ENCODE measurements around the gene IKZF2. TPM values are rescaled to one million over a fixed set of nuclear protein-coding genes. Genes with fewer than 3 reads are reported as not detected.

The IKZF2 gene
- total and polyA plus RNA-seq, 9 of the 15 experiments (the other 6 are each of a cell fraction or from before 2014, with no cell fraction given): 0.04 to 0.54 (median 0.22) TPM

- BruUV-seq (replicated peaks): no TSS peak
- H3K9me3 ChIP-seq (replicated peaks; ENCODE audit: control insufficient read depth, insufficient read depth, low read depth, low read length): no peaks in the 10 kb centered on the region
- H4K20me1 ChIP-seq (replicated peaks; ENCODE audit: control insufficient read depth, insufficient read depth, low read length): no peaks in the 10 kb centered on the region
- in situ Hi-C loops (cut with MboI): no loop called here
- no peak for FAIRE-seq
- H3K4me2 ChIP-seq (ENCODE audit: insufficient read depth, low read length): no peak overlapping the region
- no peak for ATAC-seq
- intact Hi-C loops (cut with micrococcal nuclease): no loop called here
- WGBS (ENCODE audit: insufficient coverage, low coverage, missing lambda C conversion rate): 3% methylated on average over 4 of the region's 4 CpGs
- ChIA-PET CTCF (ENCODE audit: low intra/inter-chr PET ratio) (no interaction called here), POLR2A (no interaction called here)
- H3K27ac ChIP-seq (ENCODE audit: extremely low read depth, low read depth, low read length): no peak overlapping the region
- no peaks in the 10 kb centered on the region for H3K36me3 ChIP-seq (ENCODE audit: control insufficient read depth, insufficient read depth, low read length)
- H3K9ac ChIP-seq (ENCODE audit: insufficient read depth in 1 of 2, low read depth in 2 of 2, low read length in 2 of 2): no peak overlapping the region
- TF ChIP-seq SIN3A (IDR thresholded peaks at IDR 0.05; ENCODE audit: borderline replicate concordance in 2 of 2, control insufficient read depth in 1 of 2, low read depth in 2 of 2, low read length in 2 of 2) (no peak), ZNF347 (CRISPR knock-in tag; IDR thresholded peaks at IDR 0.05; ENCODE audit: low read depth) (no peak), TEAD2 (tag; IDR thresholded peaks at IDR 0.05) (no peak), CREB1 (IDR thresholded peaks at IDR 0.05) (no peak), CREB1 (CRISPR knock-in tag; IDR thresholded peaks at IDR 0.05) (no peak), PPARD (CRISPR knock-in tag; IDR thresholded peaks at IDR 0.05) (no peak), FOXA1 (IDR thresholded peaks at IDR 0.05; ENCODE audit: borderline replicate concordance) (no peak), FOXP1 (CRISPR knock-in tag; IDR thresholded peaks at IDR 0.05) (no peak), EWSR1 (IDR thresholded peaks at IDR 0.05; ENCODE audit: borderline replicate concordance, low read depth, partially characterized antibody) (no peak), NFE2 (IDR thresholded peaks at IDR 0.05; ENCODE audit: low read depth) (no peak), MBD2 (IDR thresholded peaks at IDR 0.05; ENCODE audit: borderline replicate concordance, low read depth) (no peak), ZNF444 (CRISPR knock-in tag; IDR thresholded peaks at IDR 0.05) (no peak)
- TF ChIP-seq, protein P1, sequence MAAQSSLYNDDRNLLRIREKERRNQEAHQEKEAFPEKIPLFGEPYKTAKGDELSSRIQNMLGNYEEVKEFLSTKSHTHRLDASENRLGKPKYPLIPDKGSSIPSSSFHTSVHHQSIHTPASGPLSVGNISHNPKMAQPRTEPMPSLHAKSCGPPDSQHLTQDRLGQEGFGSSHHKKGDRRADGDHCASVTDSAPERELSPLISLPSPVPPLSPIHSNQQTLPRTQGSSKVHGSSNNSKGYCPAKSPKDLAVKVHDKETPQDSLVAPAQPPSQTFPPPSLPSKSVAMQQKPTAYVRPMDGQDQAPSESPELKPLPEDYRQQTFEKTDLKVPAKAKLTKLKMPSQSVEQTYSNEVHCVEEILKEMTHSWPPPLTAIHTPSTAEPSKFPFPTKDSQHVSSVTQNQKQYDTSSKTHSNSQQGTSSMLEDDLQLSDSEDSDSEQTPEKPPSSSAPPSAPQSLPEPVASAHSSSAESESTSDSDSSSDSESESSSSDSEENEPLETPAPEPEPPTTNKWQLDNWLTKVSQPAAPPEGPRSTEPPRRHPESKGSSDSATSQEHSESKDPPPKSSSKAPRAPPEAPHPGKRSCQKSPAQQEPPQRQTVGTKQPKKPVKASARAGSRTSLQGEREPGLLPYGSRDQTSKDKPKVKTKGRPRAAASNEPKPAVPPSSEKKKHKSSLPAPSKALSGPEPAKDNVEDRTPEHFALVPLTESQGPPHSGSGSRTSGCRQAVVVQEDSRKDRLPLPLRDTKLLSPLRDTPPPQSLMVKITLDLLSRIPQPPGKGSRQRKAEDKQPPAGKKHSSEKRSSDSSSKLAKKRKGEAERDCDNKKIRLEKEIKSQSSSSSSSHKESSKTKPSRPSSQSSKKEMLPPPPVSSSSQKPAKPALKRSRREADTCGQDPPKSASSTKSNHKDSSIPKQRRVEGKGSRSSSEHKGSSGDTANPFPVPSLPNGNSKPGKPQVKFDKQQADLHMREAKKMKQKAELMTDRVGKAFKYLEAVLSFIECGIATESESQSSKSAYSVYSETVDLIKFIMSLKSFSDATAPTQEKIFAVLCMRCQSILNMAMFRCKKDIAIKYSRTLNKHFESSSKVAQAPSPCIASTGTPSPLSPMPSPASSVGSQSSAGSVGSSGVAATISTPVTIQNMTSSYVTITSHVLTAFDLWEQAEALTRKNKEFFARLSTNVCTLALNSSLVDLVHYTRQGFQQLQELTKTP (IDR thresholded peaks at IDR 0.05; ENCODE audit: low read depth in 1 of 2, partially characterized antibody in 2 of 2): no peak
- TF ChIP-seq, protein P2, sequence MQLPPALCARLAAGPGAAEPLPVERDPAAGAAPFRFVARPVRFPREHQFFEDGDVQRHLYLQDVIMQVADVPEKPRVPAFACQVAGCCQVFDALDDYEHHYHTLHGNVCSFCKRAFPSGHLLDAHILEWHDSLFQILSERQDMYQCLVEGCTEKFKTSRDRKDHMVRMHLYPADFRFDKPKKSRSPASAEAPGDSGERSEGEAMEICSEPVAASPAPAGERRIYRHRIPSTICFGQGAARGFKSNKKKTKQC (CRISPR knock-in tag; IDR thresholded peaks at IDR 0.05): no peak
- no peaks in the 10 kb centered on the region for H3K9me1 ChIP-seq (ENCODE audit: control insufficient read depth, insufficient read depth, low read length)
- DNase-seq (ENCODE audit: extremely low read depth in 1 of 4, low spot score in 3 of 4): no peak
- H3K4me1 ChIP-seq (replicated peaks in 1 of 2; ENCODE audit: control insufficient read depth in 2 of 2, insufficient read depth in 2 of 2, low read length in 2 of 2): no peaks in the 10 kb centered on the region
- no peak overlapping the region for H3K4me3 ChIP-seq
- no peak overlapping the region for H2AFZ ChIP-seq (ENCODE audit: low read depth, low read length)
- no peaks in the 10 kb centered on the region for H3K27me3 ChIP-seq (ENCODE audit: control insufficient read depth in 2 of 2, insufficient read depth in 2 of 2, low read length in 2 of 2)
- H3K79me2 ChIP-seq (ENCODE audit: control insufficient read depth, insufficient read depth, low read length): no peaks in the 10 kb centered on the region
Observed at GRCh38 chr2:213171147-213171546, 19.7 kb upstream of the IKZF2 start.
